GM13977 (cell line): Measurements from ENCODE around the gene UBE2O.

Experiments
- DNase-seq: peaks from one replicate; pipeline ENCODE4 v3.0.0; 2012; ENCODE audit warnings: low spot score
- in situ Hi-C: fragments of 300-500 bp; cut with MboI; formaldehyde crosslinking; loops from one replicate; pipeline ENCODE4 v1.12.0; 2022; ENCODE audit warnings: low sequenced_read_pairs, low pct_unique_long_range_greater_than_20kb, mixed read lengths, inconsistent platforms; ENCODE audit not compliant: unreplicated experiment
- TF ChIP-seq, protein P1 (sequence below): IDR thresholded peaks from 2 replicates; pipeline ENCODE4 v1.5.1; 2012; ENCODE audit warnings: mild to moderate bottlenecking, control low read depth; ENCODE audit not compliant: insufficient read depth; ENCODE audit errors: extremely low read depth, missing control alignments

UBE2O gene

DNA sequence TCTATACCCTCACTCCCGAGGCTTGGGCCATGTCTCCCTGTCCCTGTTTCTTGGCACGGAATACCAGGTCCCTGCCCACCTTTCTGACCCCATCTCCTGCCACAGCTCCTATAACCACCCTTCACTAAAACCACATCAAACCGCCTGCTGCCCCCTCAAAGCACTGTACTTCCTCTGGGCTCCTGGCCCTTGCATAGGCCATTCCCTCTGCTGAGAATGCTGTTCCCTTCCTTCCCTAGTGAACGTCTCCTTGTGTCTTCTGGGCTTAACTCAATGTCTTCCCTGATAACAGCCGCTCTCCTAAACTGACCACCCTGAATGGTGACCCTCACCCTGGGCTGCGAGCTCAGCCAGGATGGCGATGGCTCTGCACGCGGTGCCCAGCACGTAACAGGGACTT is 25.1 kb upstream of the UBE2O start:
- in situ Hi-C loops = no loop called here
- TF ChIP-seq, protein P1, sequence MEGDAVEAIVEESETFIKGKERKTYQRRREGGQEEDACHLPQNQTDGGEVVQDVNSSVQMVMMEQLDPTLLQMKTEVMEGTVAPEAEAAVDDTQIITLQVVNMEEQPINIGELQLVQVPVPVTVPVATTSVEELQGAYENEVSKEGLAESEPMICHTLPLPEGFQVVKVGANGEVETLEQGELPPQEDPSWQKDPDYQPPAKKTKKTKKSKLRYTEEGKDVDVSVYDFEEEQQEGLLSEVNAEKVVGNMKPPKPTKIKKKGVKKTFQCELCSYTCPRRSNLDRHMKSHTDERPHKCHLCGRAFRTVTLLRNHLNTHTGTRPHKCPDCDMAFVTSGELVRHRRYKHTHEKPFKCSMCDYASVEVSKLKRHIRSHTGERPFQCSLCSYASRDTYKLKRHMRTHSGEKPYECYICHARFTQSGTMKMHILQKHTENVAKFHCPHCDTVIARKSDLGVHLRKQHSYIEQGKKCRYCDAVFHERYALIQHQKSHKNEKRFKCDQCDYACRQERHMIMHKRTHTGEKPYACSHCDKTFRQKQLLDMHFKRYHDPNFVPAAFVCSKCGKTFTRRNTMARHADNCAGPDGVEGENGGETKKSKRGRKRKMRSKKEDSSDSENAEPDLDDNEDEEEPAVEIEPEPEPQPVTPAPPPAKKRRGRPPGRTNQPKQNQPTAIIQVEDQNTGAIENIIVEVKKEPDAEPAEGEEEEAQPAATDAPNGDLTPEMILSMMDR = no peak
- DNase-seq = no peak

DNA sequence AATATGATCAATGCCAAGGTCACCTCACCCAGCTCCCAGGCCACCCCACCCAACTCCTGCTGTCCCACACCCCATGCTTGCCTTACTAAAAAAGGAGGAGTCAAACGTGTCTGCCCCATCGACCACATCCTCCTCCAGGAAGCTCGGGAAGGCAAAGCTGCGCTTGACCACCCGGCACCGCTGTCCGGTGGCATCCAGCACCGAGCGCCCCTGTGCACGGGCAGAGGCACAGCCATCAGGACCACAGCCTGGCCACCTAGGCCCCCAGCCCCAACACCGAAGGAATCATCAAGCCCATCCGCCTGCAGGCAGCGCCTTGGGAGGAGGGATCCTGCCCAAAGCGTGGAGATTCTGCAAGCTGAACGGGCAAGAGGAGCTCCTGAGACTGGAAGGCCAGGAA is 24.6 kb upstream of the UBE2O start:
- in situ Hi-C loops = no loop called here
- TF ChIP-seq, protein P1 = no peak
- no peak for DNase-seq

DNA sequence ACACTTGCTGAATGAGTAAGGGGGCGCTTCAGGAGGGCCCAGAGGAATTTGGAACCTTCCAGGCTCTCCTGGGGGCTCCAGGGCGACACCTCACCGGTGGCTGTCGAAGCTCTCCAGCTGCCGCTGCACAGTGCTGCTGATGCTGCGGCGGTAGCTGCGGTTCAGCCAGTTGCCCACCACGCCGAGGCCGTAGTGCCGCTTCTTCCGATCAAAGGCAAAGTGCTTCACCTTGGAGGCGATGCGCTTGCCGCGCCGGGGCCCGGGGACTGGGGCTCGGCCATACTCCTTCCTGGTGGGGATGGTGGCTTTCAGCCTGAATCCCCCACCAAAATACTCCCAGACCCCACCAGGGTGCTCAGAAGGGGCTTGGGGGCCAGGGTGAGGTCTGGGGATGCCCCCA is 23.8 kb upstream of the UBE2O start:
- TF ChIP-seq, protein P1 = no peak
- in situ Hi-C loops = no loop called here
- DNase-seq = no peak

DNA sequence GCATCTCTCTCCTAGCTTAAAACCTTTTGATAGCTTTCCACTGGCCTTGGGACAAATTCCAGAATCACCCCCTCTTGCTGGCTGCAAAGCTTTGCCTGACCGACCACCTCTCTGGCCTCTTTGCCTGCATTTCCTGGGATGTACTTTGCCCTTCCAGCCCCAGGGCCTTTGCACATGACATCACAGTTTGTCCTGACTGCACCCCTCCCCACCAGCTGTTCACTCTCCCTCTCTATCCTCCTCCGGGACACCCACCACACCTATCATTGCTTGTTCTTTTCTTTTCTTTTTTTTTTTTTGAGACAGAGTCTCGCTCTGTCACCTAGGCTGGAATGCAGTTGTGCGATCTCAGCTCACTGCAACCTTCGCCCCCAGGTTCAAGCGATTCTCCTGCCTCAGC is 22.4 kb upstream of the UBE2O start:
- in situ Hi-C loops = no loop called here
- no peak for DNase-seq
- TF ChIP-seq, protein P1 = no peak

DNA sequence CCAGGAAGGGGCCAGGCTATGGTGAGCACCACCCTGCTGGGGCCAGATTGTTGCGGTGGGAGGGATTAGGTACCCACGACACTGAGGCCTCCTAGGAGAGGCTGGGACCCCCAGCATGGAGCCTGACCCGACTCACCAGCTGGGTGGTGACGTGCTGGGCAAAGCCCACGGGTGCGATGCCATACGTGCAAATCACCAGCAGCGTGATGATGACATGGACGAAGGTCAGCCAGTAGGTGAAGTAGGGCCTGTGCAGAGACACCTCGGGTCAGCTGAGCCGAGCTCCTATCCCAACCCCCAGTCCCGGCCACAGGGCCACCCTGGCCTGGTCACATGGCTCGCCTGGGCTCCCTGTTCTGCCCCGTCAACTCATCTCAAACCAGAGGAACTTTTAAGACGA is 21.9 kb upstream of the UBE2O start:
- in situ Hi-C loops = no loop called here
- no peak for DNase-seq
- TF ChIP-seq, protein P1 = no peak

DNA sequence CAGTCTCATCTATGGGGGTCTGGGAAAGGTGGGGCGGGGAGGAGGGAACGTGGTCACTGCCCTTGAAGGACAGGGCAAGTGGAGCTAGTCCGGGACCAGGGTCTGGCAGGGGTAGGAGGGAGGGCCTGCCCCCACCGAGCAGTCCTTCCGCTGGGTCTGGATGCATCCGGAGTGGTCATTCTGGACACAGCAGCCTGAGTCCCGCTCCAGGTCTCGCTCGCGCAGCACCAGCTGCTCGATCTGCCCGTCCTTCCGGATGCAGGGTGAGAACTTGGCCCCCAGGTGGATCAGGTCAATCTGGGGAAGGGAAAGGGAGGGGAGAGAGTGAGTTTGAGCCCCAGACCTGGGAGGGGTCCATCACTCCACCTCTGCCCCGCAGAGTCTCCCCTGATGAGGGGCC is 21.3 kb upstream of the UBE2O start:
- in situ Hi-C loops = no loop called here
- TF ChIP-seq, protein P1 = no peak
- no peak for DNase-seq

DNA sequence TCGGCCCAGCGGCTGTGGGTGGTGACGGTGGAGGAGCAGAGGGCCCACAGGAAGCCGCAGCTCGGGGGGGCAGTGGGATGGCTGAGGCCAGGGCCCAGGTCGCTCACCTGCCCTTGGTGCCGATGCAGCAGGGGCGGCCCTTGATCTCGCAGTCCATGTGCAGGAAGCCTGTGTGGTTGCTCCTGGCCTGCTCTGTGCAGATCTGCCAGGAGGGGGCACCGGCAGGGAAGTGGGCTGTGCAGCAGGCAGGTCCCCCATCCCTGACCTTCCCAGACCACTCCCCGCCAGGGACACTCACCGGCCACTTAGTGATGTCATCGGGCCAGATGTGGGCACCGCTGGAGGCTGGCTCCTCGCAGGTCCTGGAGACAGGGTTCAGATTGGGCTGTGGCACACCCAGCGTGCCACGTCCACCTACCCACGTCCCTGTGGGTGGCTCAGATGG is 20.6 kb upstream of the UBE2O start:
- in situ Hi-C loops = no loop called here
- TF ChIP-seq, protein P1 = peak; percentile 56
- DNase-seq = no peak
